Naive B cell (primary cell): ENCODE data around the gene LIG1. TPM values are rescaled to one million over a fixed set of nuclear protein-coding genes. Genes with fewer than 3 reads are reported as not detected.

Source experiments
- ATAC-seq, 2 donors: fragments of 150-1000 bp; cut with Tn5 transposase; 2 replicates each; pipeline ENCODE4 v1.10.0; 2021; ENCODE audit warnings: low read depth in 2 of 2, mild to moderate bottlenecking in 2 of 2, moderate library complexity in 2 of 2
- DNase-seq: peaks from one replicate; pipeline ENCODE4 v3.0.0; 2022
- H3K27ac Mint-ChIP-seq, 6 donors: one replicate each; pipeline ENCODE4 v1.8.0; 2020 to 2022; ENCODE audit warnings: mild to moderate bottlenecking in 6 of 6, mixed read lengths in 6 of 6, moderate library complexity in 5 of 6, inconsistent platforms in 2 of 6
- H3K27me3 Mint-ChIP-seq, 3 donors: one replicate each; pipeline ENCODE4 v1.8.0; 2021 to 2022; ENCODE audit warnings: mixed read lengths in 3 of 3, mild to moderate bottlenecking in 1 of 3
- H3K36me3 Mint-ChIP-seq, 2 donors: one replicate each; pipeline ENCODE4 v1.8.0; 2020 to 2022; ENCODE audit warnings: mixed read lengths in 2 of 2, inconsistent platforms in 1 of 2, mild to moderate bottlenecking in 1 of 2
- H3K4me1 Mint-ChIP-seq, 3 donors: one replicate each; pipeline ENCODE4 v1.8.0; 2020 to 2022; ENCODE audit warnings: mixed read lengths in 3 of 3, inconsistent platforms in 1 of 3, mild to moderate bottlenecking in 1 of 3, moderate library complexity in 1 of 3
- H3K4me3 Mint-ChIP-seq, 8 donors: one replicate each; pipeline ENCODE4 v1.8.0; 2020 to 2022; ENCODE audit warnings: mild to moderate bottlenecking in 8 of 8, mixed read lengths in 8 of 8, moderate library complexity in 8 of 8, inconsistent platforms in 2 of 8
- H3K9me3 Mint-ChIP-seq, 7 donors: one replicate each; pipeline ENCODE4 v1.8.0; 2020 to 2022; ENCODE audit warnings: mixed read lengths in 7 of 7, mild to moderate bottlenecking in 5 of 7, inconsistent platforms in 2 of 7, moderate library complexity in 1 of 7
- polyA plus RNA-seq, 6 donors: library from polyadenylated mRNA; unstranded; fragments of 300-500 nt; fragmentation: Illumina TruSeq; gene quantifications; one replicate each; pipeline ENCODE4 v1.2.3, GENCODE V29; 2021; ENCODE audit warnings: low read depth in 6 of 6

The LIG1 gene
- polyA plus RNA-seq: 10 to 100 TPM; 13.6 to 30.9 (median 23.5) TPM

- ATAC-seq: peak; percentile 87 to 88
- H3K27ac Mint-ChIP-seq: peak within 1 kb of the TSS; percentile 94 to 99 (median 97)
- peaks cover 21 to 37% (median 29%) of the 10 kb centered on the region in 3 donors for H3K4me1 Mint-ChIP-seq
- H3K27me3 Mint-ChIP-seq: no peaks in the 10 kb centered on the region
- H3K4me3 Mint-ChIP-seq: peak within 1 kb of the TSS; percentile 90 to 99 (median 98)
- H3K9me3 Mint-ChIP-seq: no peaks in the 10 kb centered on the region
- peak; percentile 94 for DNase-seq
- peaks cover 7 to 21% of the 10 kb centered on the region in 2 donors for H3K36me3 Mint-ChIP-seq
Observed at GRCh38 chr19:48169939-48170803, at the start of gene LIG1, which contains the start of gene ZSWIM9. Gene LIG1 (minus strand): TSS chr19:48170344. CDS start chr19:48165566, 4,778 bp downstream. Gene ZSWIM9 (plus strand): TSS chr19:48170680. CDS start chr19:48171803, 1,123 bp downstream.

- H3K36me3 Mint-ChIP-seq: peaks cover 9 to 18% of the 10 kb centered on the region in 2 donors
Observed at GRCh38 chr19:48218997-48219396, 48.9 kb upstream of the LIG1 start.

GRCh38 chr19:48216933-48217332, 46.8 kb upstream of the LIG1 start:
- Mint-ChIP-seq H3K4me3 (no peak overlapping the region), H3K27ac (no peak overlapping the region), H3K4me1 (peaks cover 4 to 11% (median 5%) of the 10 kb centered on the region in 3 donors), H3K27me3 (no peaks in the 10 kb centered on the region), H3K9me3 (no peaks in the 10 kb centered on the region), H3K36me3 (peaks cover 13 to 24% of the 10 kb centered on the region in 2 donors)
- no peak for ATAC-seq
- no peak for DNase-seq

More at GRCh38 chr19:48218997-48219396, 48.9 kb upstream of the LIG1 start:
- H3K27me3 Mint-ChIP-seq: no peaks in the 10 kb centered on the region
- peaks cover 0 to 7% (median 4%) of the 10 kb centered on the region in 3 donors for H3K4me1 Mint-ChIP-seq
- peak overlapping the region in 1 of 6 donors; percentile 70 for H3K27ac Mint-ChIP-seq
- DNase-seq: no peak
- H3K4me3 Mint-ChIP-seq: no peak overlapping the region
- no peaks in the 10 kb centered on the region for H3K9me3 Mint-ChIP-seq
- no peak for ATAC-seq

- no peaks in the 10 kb centered on the region for H3K27me3 Mint-ChIP-seq
Observed at GRCh38 chr19:48213959-48214358, 43.8 kb upstream of the LIG1 start.

GRCh38 chr19:48210005-48210404, 39.9 kb upstream of the LIG1 start:
- Mint-ChIP-seq H3K36me3 (peaks cover 11 to 16% of the 10 kb centered on the region in 2 donors), H3K4me3 (peak overlapping the region in 1 of 8 donors; percentile 39)

More at GRCh38 chr19:48213959-48214358, 43.8 kb upstream of the LIG1 start:
- H3K36me3 Mint-ChIP-seq: peaks cover 16 to 18% of the 10 kb centered on the region in 2 donors
- no peaks in the 10 kb centered on the region for H3K9me3 Mint-ChIP-seq
- no peak for DNase-seq
- H3K27ac Mint-ChIP-seq: peak overlapping the region in 3 of 6 donors; percentile 31 to 92 (median 54)
- H3K4me3 Mint-ChIP-seq: no peak overlapping the region
- no peak for ATAC-seq
- peaks cover 5 to 11% (median 9%) of the 10 kb centered on the region in 3 donors for H3K4me1 Mint-ChIP-seq

GRCh38 chr19:48206397-48207093, 36.4 kb upstream of the LIG1 start:
- Mint-ChIP-seq H3K4me1 (peaks cover 4 to 21% (median 13%) of the 10 kb centered on the region in 3 donors), H3K27me3 (no peaks in the 10 kb centered on the region), H3K27ac (peak overlapping the region in 2 of 6 donors; percentile 38 to 78), H3K4me3 (peak overlapping the region in 3 of 8 donors; percentile 58 to 77 (median 71)), H3K9me3 (peaks cover 0 to 3% (median 0%) of the 10 kb centered on the region in 7 donors), H3K36me3 (peaks cover 5 to 7% of the 10 kb centered on the region in 2 donors)
- ATAC-seq (no peak), DNase-seq (no peak)

More at GRCh38 chr19:48210005-48210404, 39.9 kb upstream of the LIG1 start:
- Mint-ChIP-seq H3K27ac (peak overlapping the region in 4 of 6 donors; percentile 1 to 74 (median 42)), H3K27me3 (no peaks in the 10 kb centered on the region), H3K4me1 (peaks cover 10 to 21% (median 14%) of the 10 kb centered on the region in 3 donors), H3K9me3 (peaks cover 0 to 3% (median 0%) of the 10 kb centered on the region in 7 donors)
- no peak for ATAC-seq
- DNase-seq: no peak

DNA sequence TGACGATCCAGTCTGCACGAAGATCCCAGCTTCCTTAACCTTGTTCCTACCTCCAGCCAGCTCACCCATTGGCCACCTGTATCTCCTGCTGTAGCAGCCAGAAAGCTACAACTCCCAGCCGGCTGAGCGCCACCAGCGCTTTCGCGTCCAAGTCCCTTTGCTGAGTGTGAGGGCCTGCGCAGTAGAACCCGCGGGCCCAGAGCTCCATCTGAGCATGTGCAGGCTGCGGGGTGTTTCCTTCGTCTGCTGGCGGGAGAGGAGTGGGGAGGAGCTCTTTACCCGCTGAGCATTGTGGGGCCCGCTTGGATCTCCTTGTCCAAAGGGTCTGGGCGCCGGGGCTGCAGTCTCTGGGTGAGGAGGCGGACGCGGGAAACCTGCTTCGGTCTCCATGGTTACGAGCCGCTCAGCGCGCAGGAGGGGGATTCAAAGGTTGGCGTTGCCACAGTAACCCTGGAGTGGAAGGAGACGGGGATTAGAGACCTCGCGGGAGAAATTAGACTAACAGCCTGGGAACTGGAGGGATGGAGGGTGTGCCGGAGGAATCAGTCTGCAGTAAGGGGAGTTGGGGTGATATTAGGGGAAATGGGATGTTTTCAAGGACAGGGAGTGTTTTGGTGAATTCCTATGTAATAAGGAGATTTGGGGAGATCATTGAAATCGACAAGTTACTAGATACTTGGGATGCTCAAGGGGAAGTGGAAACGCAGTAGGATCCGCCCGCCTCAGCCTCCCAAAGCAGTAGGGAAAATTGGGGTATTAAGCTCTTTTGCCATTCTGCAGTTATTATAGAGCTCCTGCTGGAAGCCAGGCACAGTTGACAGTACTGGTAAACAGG, 33.9 kb upstream of the LIG1 start:
- DNase-seq: peak; percentile 84
- peak; percentile 98 to 100 for ATAC-seq
- Mint-ChIP-seq H3K27ac (no peak overlapping the region), H3K4me3 (no peak overlapping the region), H3K9me3 (peaks cover 0 to 3% (median 0%) of the 10 kb centered on the region in 7 donors), H3K27me3 (no peaks in the 10 kb centered on the region), H3K36me3 (peaks cover 0 to 7% of the 10 kb centered on the region in 2 donors), H3K4me1 (peaks cover 4 to 14% (median 13%) of the 10 kb centered on the region in 3 donors)

DNA sequence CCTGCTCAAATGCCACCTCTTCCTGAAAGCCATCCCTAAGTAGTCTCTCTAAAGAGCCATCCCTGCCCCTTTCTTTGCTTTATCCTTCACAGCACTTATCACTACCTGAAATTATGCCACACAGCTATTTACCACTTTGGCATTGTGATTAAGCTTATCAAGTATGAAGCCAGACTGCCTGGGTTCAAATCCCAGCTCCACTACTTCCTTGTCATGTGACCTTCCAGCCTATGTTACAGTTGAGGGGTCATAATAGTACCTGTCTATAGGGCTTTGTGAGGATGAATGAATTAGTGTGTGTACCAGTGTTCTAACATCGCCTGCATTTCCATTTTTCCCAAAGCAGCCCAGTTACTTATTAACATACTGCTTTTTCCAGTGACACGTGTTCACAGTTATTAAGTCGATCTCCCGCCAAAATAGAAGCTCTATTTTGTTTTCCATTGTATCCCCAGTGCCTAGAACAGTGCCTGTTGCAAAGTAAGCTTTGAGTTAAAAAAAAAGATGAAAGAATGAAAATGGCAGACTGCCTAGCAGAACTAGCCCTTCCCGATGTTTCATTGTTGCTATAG, 33.2 kb upstream of the LIG1 start:
- Mint-ChIP-seq H3K27ac (no peak overlapping the region), H3K27me3 (no peaks in the 10 kb centered on the region), H3K9me3 (peaks cover 0 to 3% (median 0%) of the 10 kb centered on the region in 7 donors), H3K4me3 (peak overlapping the region in 2 of 8 donors; percentile 22 to 79), H3K36me3 (peaks cover 0 to 7% of the 10 kb centered on the region in 2 donors), H3K4me1 (peaks cover 4 to 14% (median 13%) of the 10 kb centered on the region in 3 donors)
- DNase-seq: peak; percentile 2
- no peak for ATAC-seq

DNA sequence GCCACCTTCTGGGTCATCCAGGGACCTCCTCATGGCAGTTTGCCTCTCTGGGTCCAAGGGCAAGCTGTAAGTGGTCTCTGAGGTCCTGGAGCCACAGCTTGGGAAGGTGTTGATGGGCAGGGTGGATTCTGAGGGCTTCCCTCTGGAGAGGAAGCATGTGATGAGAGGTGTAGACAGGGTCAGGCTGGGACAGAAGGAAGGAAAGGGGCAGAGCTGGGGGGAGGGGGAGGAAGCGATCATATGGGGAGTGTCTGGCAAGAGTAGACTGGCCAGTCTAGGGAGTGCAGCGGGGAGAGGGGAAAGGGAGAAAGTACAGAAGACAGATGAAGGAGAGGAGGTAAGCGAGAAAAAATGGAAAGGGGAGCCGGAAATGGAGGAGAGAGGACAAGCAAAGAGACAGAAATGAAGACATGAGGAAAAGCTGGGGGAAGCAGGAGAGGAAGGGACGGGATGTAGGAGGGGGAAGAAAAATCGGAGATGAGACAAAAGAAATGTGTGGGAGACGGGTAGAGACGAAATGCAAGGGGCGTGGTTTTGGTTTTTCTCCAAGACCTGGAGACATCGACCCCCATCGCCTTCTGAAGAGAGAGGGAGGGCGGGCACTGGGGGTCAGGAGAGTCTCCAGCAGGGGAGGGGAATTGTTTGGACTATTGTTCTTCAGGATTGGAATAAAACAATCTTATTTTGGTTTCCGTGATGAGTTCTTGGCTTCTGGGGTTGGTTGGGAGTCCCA, 27.0 kb upstream of the LIG1 start:
- DNase-seq: no peak
- Mint-ChIP-seq H3K36me3 (no peaks in the 10 kb centered on the region), H3K4me1 (peaks cover 7 to 17% (median 9%) of the 10 kb centered on the region in 3 donors), H3K9me3 (no peaks in the 10 kb centered on the region), H3K4me3 (no peak overlapping the region), H3K27ac (peak overlapping the region in 1 of 6 donors; percentile 52), H3K27me3 (no peaks in the 10 kb centered on the region)
- ATAC-seq: no peak

DNA sequence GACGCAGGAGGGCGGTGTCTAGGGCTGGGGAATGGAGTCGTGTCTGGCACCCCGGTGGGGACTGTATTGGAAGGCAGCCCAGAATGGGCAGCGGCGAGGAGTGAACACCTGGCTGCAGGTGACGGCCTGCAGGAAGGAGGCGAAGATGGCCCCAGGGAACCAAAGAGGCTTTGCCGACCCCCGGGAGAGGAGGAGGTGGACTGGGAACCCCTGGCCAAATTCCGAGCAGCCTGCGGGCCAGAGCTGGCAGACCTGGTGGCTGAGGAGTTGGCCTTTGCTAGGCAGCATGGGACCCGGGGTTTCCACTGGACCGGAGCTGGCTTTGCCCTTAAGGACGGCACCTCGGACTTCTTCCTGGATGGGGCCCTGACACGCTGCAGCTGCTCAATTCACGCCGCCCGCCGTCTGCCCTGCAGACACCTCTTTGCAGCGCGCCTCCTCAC, 26.2 kb upstream of the LIG1 start:
- DNase-seq (no peak), ATAC-seq (no peak)
- Mint-ChIP-seq H3K4me1 (peaks cover 7 to 13% (median 9%) of the 10 kb centered on the region in 3 donors), H3K36me3 (no peaks in the 10 kb centered on the region), H3K27ac (peak overlapping the region in 2 of 6 donors; percentile 64 to 88), H3K9me3 (no peaks in the 10 kb centered on the region), H3K4me3 (no peak overlapping the region), H3K27me3 (no peaks in the 10 kb centered on the region)

DNA sequence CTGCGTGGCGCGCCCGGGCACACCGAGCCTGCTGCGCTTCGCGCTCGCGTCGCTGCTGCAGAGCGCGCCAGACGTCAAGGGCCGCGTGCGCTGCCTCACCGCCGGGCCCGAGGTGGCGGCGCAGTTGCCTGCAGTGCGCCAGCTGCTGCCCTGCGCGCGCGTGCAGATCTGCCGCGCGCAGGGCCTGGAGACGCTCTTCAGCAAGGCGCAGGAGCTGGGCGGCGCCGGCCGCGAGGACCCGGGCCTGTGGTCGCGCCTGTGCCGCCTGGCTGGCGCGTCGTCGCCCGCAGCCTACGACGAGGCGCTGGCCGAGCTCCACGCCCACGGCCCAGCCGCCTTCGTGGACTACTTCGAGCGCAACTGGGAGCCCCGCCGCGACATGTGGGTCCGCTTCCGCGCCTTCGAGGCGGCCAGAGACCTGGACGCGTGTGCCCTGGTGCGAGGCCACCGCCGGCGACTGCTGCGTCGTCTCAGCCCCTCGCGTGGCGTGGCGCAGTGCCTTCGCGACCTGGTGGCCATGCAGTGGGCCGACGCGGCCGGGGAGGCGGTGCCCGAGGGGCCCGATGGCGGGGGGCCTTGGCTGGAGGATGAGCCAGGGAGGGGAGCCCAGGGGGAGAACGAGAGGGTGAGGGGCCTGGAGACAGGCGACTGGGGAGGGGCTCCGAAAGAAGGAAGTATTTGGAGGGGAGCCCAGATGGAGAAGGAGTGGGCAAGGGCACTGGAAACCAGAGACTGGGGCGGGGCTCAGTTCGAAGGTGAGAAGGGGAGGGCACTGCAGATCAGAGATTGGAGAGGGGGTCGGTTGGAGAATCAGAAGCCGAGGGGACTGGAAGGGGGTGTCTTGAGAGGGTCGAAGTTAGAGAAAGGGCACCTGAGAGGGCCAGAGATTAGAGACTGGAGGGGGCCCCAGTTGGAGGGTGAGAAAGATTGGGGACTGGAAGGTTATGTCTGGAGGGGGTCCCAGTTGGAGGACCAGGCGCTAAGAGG, 25.0 kb upstream of the LIG1 start:
- DNase-seq (no peak), ATAC-seq (no peak)
- H3K36me3 Mint-ChIP-seq: no peaks in the 10 kb centered on the region
- no peaks in the 10 kb centered on the region for H3K27me3 Mint-ChIP-seq
- peak overlapping the region in 2 of 6 donors; percentile 56 to 87 for H3K27ac Mint-ChIP-seq
- H3K9me3 Mint-ChIP-seq: no peaks in the 10 kb centered on the region
- peaks cover 7 to 13% (median 12%) of the 10 kb centered on the region in 3 donors for H3K4me1 Mint-ChIP-seq
- H3K4me3 Mint-ChIP-seq: no peak overlapping the region
